ENCODE measurements around the gene AKAIN1.

GRCh38 chr18:5103693-5104092, 93.4 kb downstream of the AKAIN1 start:
- TF ChIP-seq CTCF (IDR thresholded peaks at IDR 0.05) (no peak), POLR2A (IDR thresholded peaks at IDR 0.05) (no peak)
